BLaER1 (cell line): Measurements from ENCODE around the gene ST7.

Source experiments
- H3K27ac ChIP-seq: shearing (Covaris generic); formaldehyde crosslinking; 2 replicates; pipeline ENCODE4 v1.8.1; 2022
- H3K27me3 ChIP-seq: shearing (Covaris generic); formaldehyde crosslinking; 2 replicates; pipeline ENCODE4 v1.8.1; 2022
- H3K36me3 ChIP-seq: shearing (Covaris generic); formaldehyde crosslinking; 2 replicates; pipeline ENCODE4 v1.8.1; 2022
- H3K4me1 ChIP-seq: shearing (Covaris generic); formaldehyde crosslinking; 2 replicates; pipeline ENCODE4 v1.8.1; 2022
- H3K4me2 ChIP-seq: shearing (Covaris generic); formaldehyde crosslinking; 2 replicates; pipeline ENCODE4 v1.8.1; 2022
- H3K4me3 ChIP-seq: shearing (Covaris generic); formaldehyde crosslinking; 2 replicates; pipeline ENCODE4 v1.8.1; 2022
- H3K9ac ChIP-seq: shearing (Covaris generic); formaldehyde crosslinking; 2 replicates; pipeline ENCODE4 v1.8.1; 2022
- H3K9me3 ChIP-seq: shearing (Covaris generic); formaldehyde crosslinking; 2 replicates; pipeline ENCODE4 v1.8.1; 2022
- H4K20me1 ChIP-seq: shearing (Covaris generic); formaldehyde crosslinking; 2 replicates; pipeline ENCODE4 v1.8.1; 2022
- Cebpa-rat ChIP-seq: shearing (Covaris generic); IDR thresholded peaks from 2 replicates; pipeline ENCODE4 v1.8.1; 2022

ST7 gene

DNA sequence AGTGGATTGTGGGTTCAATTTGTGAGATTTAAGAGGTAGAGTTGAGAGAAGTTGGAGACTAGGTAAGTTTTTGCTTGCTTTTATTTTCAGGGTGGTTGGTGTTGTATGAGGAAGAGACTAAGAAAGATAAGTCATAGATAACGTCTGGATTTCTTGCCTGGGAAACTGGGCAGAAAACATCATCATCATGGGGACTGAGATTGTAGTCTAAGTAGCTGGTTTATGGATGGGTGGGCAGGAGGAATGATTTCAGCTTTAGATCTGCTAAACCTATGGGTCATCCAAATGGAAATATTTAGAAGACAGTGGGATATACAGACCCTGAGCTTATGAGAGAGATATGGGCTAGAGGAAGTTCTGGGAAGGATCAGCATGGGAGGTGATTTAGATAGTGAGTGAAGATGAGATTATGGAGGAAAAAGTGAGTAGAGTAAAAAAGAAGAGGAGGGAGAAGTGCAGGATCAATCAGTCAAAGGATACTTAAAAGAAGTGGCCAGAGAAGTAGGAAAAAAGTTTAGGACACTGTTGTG, 199.8 kb downstream of the ST7 start:
- no peaks in the 10 kb centered on the region for H3K9me3 ChIP-seq
- TF ChIP-seq Cebpa-rat = no peak
- H3K9ac ChIP-seq = no peak overlapping the region
- H3K27me3 ChIP-seq = no peaks in the 10 kb centered on the region
- no peak overlapping the region for H3K4me3 ChIP-seq
- H3K4me2 ChIP-seq = no peak overlapping the region
- H3K36me3 ChIP-seq = no peaks in the 10 kb centered on the region
- no peaks in the 10 kb centered on the region for H3K4me1 ChIP-seq
- no peak overlapping the region for H3K27ac ChIP-seq
- H4K20me1 ChIP-seq = no peaks in the 10 kb centered on the region

DNA sequence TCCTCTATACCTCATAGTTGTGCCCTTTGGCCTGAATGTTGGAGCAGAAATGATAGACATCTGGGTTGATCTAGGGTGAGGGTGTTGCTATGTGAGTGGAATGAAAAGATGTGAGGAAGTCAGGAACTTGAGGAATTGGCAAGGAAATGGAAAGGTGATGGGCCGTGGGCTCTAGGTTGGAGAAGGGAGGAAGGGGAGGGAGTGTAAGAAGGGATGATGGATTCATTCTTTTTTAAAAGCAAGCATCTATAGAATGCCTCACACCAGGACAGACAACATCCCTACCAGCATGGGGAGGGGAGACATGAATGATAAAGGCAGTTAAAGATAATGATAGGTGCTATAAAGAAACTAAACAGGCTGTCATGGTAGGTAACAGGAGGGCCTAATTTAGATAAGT, 201.4 kb downstream of the ST7 start:
- H3K4me1 ChIP-seq = no peaks in the 10 kb centered on the region
- no peaks in the 10 kb centered on the region for H3K9me3 ChIP-seq
- H3K4me2 ChIP-seq = no peak overlapping the region
- no peaks in the 10 kb centered on the region for H3K27me3 ChIP-seq
- no peak overlapping the region for H3K4me3 ChIP-seq
- H3K9ac ChIP-seq = no peak overlapping the region
- H3K36me3 ChIP-seq = no peaks in the 10 kb centered on the region
- H4K20me1 ChIP-seq = no peaks in the 10 kb centered on the region
- TF ChIP-seq Cebpa-rat = no peak
- H3K27ac ChIP-seq = no peak overlapping the region

GRCh38 chr7:117155694-117156093, 202.4 kb downstream of the ST7 start:
- H3K27ac ChIP-seq = no peak overlapping the region
- H3K4me2 ChIP-seq = no peak overlapping the region
- H3K4me1 ChIP-seq = no peaks in the 10 kb centered on the region
- no peak for TF ChIP-seq Cebpa-rat
- H3K9me3 ChIP-seq = no peaks in the 10 kb centered on the region
- H3K36me3 ChIP-seq = no peaks in the 10 kb centered on the region
- H3K27me3 ChIP-seq = no peaks in the 10 kb centered on the region
- no peaks in the 10 kb centered on the region for H4K20me1 ChIP-seq
- no peak overlapping the region for H3K4me3 ChIP-seq
- H3K9ac ChIP-seq = no peak overlapping the region

- Histone ChIP-seq H3K9ac (no peak overlapping the region), H3K4me2 (no peak overlapping the region), H4K20me1 (no peaks in the 10 kb centered on the region), H3K27ac (no peak overlapping the region), H3K4me1 (no peaks in the 10 kb centered on the region), H3K9me3 (no peaks in the 10 kb centered on the region), H3K4me3 (no peak overlapping the region), H3K27me3 (no peaks in the 10 kb centered on the region), H3K36me3 (no peaks in the 10 kb centered on the region)
- TF ChIP-seq Cebpa-rat = no peak
Measured at GRCh38 chr7:117157241-117158209, 204.2 kb downstream of the ST7 start.

GRCh38 chr7:117158941-117159697, 205.8 kb downstream of the ST7 start:
- no peak for TF ChIP-seq Cebpa-rat
- Histone ChIP-seq H3K27ac (no peak overlapping the region), H3K36me3 (no peaks in the 10 kb centered on the region), H3K27me3 (no peaks in the 10 kb centered on the region), H3K9ac (no peak overlapping the region), H3K9me3 (no peaks in the 10 kb centered on the region), H3K4me1 (no peaks in the 10 kb centered on the region), H4K20me1 (no peaks in the 10 kb centered on the region), H3K4me2 (no peak overlapping the region), H3K4me3 (no peak overlapping the region)

GRCh38 chr7:117163101-117163500, 209.8 kb downstream of the ST7 start:
- H3K4me3 ChIP-seq = no peak overlapping the region
- H4K20me1 ChIP-seq = no peaks in the 10 kb centered on the region
- no peak for TF ChIP-seq Cebpa-rat
- no peak overlapping the region for H3K4me2 ChIP-seq
- H3K27ac ChIP-seq = no peak overlapping the region
- H3K9ac ChIP-seq = no peak overlapping the region
- H3K36me3 ChIP-seq = no peaks in the 10 kb centered on the region
- no peaks in the 10 kb centered on the region for H3K4me1 ChIP-seq
- no peaks in the 10 kb centered on the region for H3K9me3 ChIP-seq
- no peaks in the 10 kb centered on the region for H3K27me3 ChIP-seq

GRCh38 chr7:117164620-117165019, 211.3 kb downstream of the ST7 start:
- no peak for TF ChIP-seq Cebpa-rat

DNA sequence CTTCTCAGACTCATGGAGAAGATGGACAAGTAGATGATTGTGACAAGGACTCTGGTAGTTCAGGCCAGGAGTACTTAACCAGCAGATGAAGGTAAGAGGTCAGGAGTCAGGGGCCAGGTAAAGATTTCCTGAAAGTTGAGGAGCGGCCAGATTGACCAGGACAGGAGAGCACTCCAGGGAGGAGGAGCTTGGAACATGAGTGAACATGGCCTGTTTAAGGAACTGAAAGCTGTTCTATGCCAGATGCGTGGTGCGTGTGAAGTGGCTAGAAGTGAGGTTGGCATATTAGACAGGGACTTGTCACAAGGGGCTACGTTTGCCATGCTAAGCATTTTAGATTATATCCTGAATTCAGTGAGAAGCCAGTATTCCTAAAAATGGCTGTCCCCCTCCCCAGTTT, 212.4 kb downstream of the ST7 start:
- Histone ChIP-seq H3K36me3 (no peaks in the 10 kb centered on the region), H3K4me2 (no peak overlapping the region), H3K4me1 (no peaks in the 10 kb centered on the region), H4K20me1 (no peaks in the 10 kb centered on the region), H3K9ac (no peak overlapping the region), H3K27me3 (no peaks in the 10 kb centered on the region), H3K27ac (no peak overlapping the region), H3K4me3 (no peak overlapping the region), H3K9me3 (no peaks in the 10 kb centered on the region)
- TF ChIP-seq Cebpa-rat = no peak

More at GRCh38 chr7:117164620-117165019, 211.3 kb downstream of the ST7 start:
- H3K4me3 ChIP-seq = no peak overlapping the region
- H3K36me3 ChIP-seq = no peaks in the 10 kb centered on the region
- H3K27me3 ChIP-seq = no peaks in the 10 kb centered on the region
- H3K4me2 ChIP-seq = no peak overlapping the region
- H3K9ac ChIP-seq = no peak overlapping the region
- H3K9me3 ChIP-seq = no peaks in the 10 kb centered on the region
- H3K4me1 ChIP-seq = no peaks in the 10 kb centered on the region
- no peaks in the 10 kb centered on the region for H4K20me1 ChIP-seq
- H3K27ac ChIP-seq = no peak overlapping the region

- Histone ChIP-seq H3K9ac (no peak overlapping the region), H4K20me1 (no peaks in the 10 kb centered on the region), H3K9me3 (no peaks in the 10 kb centered on the region), H3K27ac (no peak overlapping the region), H3K4me2 (no peak overlapping the region), H3K36me3 (peaks cover 5% of the 10 kb centered on the region; the same call in 1 of the 2 replicates), H3K4me1 (no peaks in the 10 kb centered on the region), H3K27me3 (no peaks in the 10 kb centered on the region), H3K4me3 (no peak overlapping the region)
- TF ChIP-seq Cebpa-rat = no peak
Measured at GRCh38 chr7:117169907-117170306, 216.6 kb downstream of the ST7 start.

- Histone ChIP-seq H3K9me3 (no peaks in the 10 kb centered on the region), H3K9ac (no peak overlapping the region), H3K4me1 (no peaks in the 10 kb centered on the region), H3K4me2 (no peak overlapping the region), H4K20me1 (no peaks in the 10 kb centered on the region), H3K36me3 (peaks cover 5% of the 10 kb centered on the region; the same call in 1 of the 2 replicates), H3K27me3 (no peaks in the 10 kb centered on the region), H3K27ac (no peak overlapping the region), H3K4me3 (no peak overlapping the region)
- TF ChIP-seq Cebpa-rat = no peak
Measured at GRCh38 chr7:117171106-117171505, 217.8 kb downstream of the ST7 start.
